LNCaP clone FGC (cell line): ENCODE data around the gene RHBDL1.

Experiments
- DNase-seq: peaks from one replicate; pipeline ENCODE4 v3.0.0-alpha.2; 2011; ENCODE audit warnings: low read depth
- H3K4me3 ChIP-seq: 2 replicates; pipeline ENCODE4 v1.5.1; 2011; ENCODE audit warnings: mild to moderate bottlenecking, low read depth, low read length, control low read depth
- CTCF ChIP-seq: IDR thresholded peaks from 2 replicates; pipeline ENCODE4 v1.5.1; 2012; ENCODE audit warnings: mild to moderate bottlenecking; ENCODE audit not compliant: control insufficient read depth, insufficient read depth; ENCODE audit errors: extremely low read depth

The RHBDL1 gene

GRCh38 chr16:679814-680624 is 4.5 kb downstream of the RHBDL1 start, which contains the start of gene STUB1:
Gene STUB1, plus strand, starts transcription at chr16:680410. Its CDS starts 116 bp downstream, at chr16:680526.
- peak within 1 kb of the TSS; percentile 72 for H3K4me3 ChIP-seq
- no peak for TF ChIP-seq CTCF
- no peak for DNase-seq

GRCh38 chr16:680625-680945 is 5.1 kb downstream of the RHBDL1 start:
- peak overlapping the region; percentile 72 for H3K4me3 ChIP-seq
- TF ChIP-seq CTCF = no peak

GRCh38 chr16:680967-681745 is 5.7 kb downstream of the RHBDL1 start:
- peak; percentile 19; the same call in 1 of the 2 replicates for TF ChIP-seq CTCF
- DNase-seq = peak; percentile 70
- peak overlapping the region; percentile 72 for H3K4me3 ChIP-seq

More at GRCh38 chr16:680625-680945, 5.1 kb downstream of the RHBDL1 start:
- no peak for DNase-seq

GRCh38 chr16:681746-682427 is 6.4 kb downstream of the RHBDL1 start:
- DNase-seq = no peak
- no peak for TF ChIP-seq CTCF
- peak overlapping the region; percentile 72 for H3K4me3 ChIP-seq

GRCh38 chr16:682493-683395 is 7.3 kb downstream of the RHBDL1 start:
- TF ChIP-seq CTCF = no peak
- H3K4me3 ChIP-seq = peak overlapping the region; percentile 72
- DNase-seq = no peak
